H9 (cell line): ENCODE measurements around the gene POMT2. TPM values are rescaled to one million over a fixed set of nuclear protein-coding genes. Genes with fewer than 3 reads are reported as not detected.

Source experiments
- DNase-seq: peaks from one replicate; pipeline ENCODE4 v3.0.0-alpha.2; 2017
- H2AFZ ChIP-seq: one replicate; pipeline ENCODE4 v1.6.1; 2013; ENCODE audit warnings: mild to moderate bottlenecking, low read length, control low read depth, moderate library complexity
- H2AK5ac ChIP-seq: 2 replicates; pipeline ENCODE4 v1.6.1; 2013; ENCODE audit warnings: low read length, control low read depth, mixed read lengths; ENCODE audit not compliant: insufficient read length
- H2BK120ac ChIP-seq: one replicate; pipeline ENCODE4 v1.6.1; 2013; ENCODE audit warnings: low read depth, mild to moderate bottlenecking, low read length, control low read depth, inconsistent platforms; ENCODE audit not compliant: poor library complexity, severe bottlenecking
- H2BK12ac ChIP-seq: 2 replicates; pipeline ENCODE4 v1.6.1; 2013; ENCODE audit warnings: low read length, control low read depth, mixed read lengths, low read depth; ENCODE audit not compliant: insufficient read length
- H2BK15ac ChIP-seq: 2 replicates; pipeline ENCODE4 v1.6.1; 2013; ENCODE audit warnings: low read depth, low read length, control low read depth
- H2BK20ac ChIP-seq: one replicate; pipeline ENCODE4 v1.6.1; 2013; ENCODE audit warnings: low read depth, mild to moderate bottlenecking, low read length, control low read depth, inconsistent platforms; ENCODE audit not compliant: poor library complexity, severe bottlenecking
- H2BK5ac ChIP-seq: 2 replicates; pipeline ENCODE4 v1.6.1; 2013; ENCODE audit warnings: low read length, control low read depth, mixed read lengths; ENCODE audit not compliant: insufficient read length
- H3K14ac ChIP-seq: 2 replicates; pipeline ENCODE4 v1.6.1; 2013; ENCODE audit warnings: low read length, control low read depth; ENCODE audit not compliant: insufficient read depth
- H3K18ac ChIP-seq: 2 replicates; pipeline ENCODE4 v1.6.1; 2013; ENCODE audit warnings: low read depth, mild to moderate bottlenecking, mixed read lengths, low read length, control low read depth; ENCODE audit not compliant: insufficient read length
- H3K23ac ChIP-seq: 2 replicates; pipeline ENCODE4 v1.6.1; 2013; ENCODE audit warnings: low read length, control low read depth, mixed read lengths, low read depth; ENCODE audit not compliant: insufficient read length
- H3K23me2 ChIP-seq: 2 replicates; pipeline ENCODE4 v1.6.1; 2013; ENCODE audit warnings: low read depth, mild to moderate bottlenecking, mixed read lengths, low read length, control low read depth; ENCODE audit not compliant: insufficient read length, poor library complexity, severe bottlenecking
- H3K27ac ChIP-seq: 2 replicates; pipeline ENCODE4 v1.5.1; 2013; ENCODE audit warnings: low read length, control low read depth, mixed read lengths, low read depth; ENCODE audit not compliant: insufficient read length
- H3K27me3 ChIP-seq: 2 replicates; pipeline ENCODE4 v1.6.1; 2013; ENCODE audit warnings: low read length, control low read depth, inconsistent platforms; ENCODE audit not compliant: insufficient read depth
- H3K4ac ChIP-seq: 2 replicates; pipeline ENCODE4 v1.6.1; 2013; ENCODE audit warnings: low read depth, mild to moderate bottlenecking, control low read depth, inconsistent platforms, low read length, moderate library complexity
- H3K4me1 ChIP-seq: 2 replicates; pipeline ENCODE4 v1.6.1; 2013; ENCODE audit warnings: low read length, control low read depth, inconsistent platforms; ENCODE audit not compliant: insufficient read depth
- H3K4me2 ChIP-seq: 2 replicates; pipeline ENCODE4 v1.6.1; 2013; ENCODE audit warnings: low read length, control low read depth, mixed read lengths; ENCODE audit not compliant: insufficient read length, insufficient read depth
- H3K56ac ChIP-seq: 2 replicates; pipeline ENCODE4 v1.6.1; 2013; ENCODE audit warnings: low read depth, mild to moderate bottlenecking, mixed read lengths, low read length, control low read depth; ENCODE audit not compliant: insufficient read length
- H3K79me1 ChIP-seq: 2 replicates; pipeline ENCODE4 v1.6.1; 2013; ENCODE audit warnings: low read depth, mild to moderate bottlenecking, moderate library complexity, low read length, control low read depth, inconsistent platforms; ENCODE audit not compliant: insufficient read depth, poor library complexity, severe bottlenecking
- H3K79me2 ChIP-seq: 2 replicates; pipeline ENCODE4 v1.6.1; 2013; ENCODE audit warnings: low read length, control low read depth, inconsistent platforms; ENCODE audit not compliant: insufficient read depth
- H3K9ac ChIP-seq: 2 replicates; pipeline ENCODE4 v1.6.1; 2013; ENCODE audit warnings: low read length, control low read depth, mixed read lengths; ENCODE audit not compliant: insufficient read length; ENCODE audit errors: extremely low read depth
- H3K9me3 ChIP-seq: one replicate; pipeline ENCODE4 v1.6.1; 2013; ENCODE audit warnings: low read depth, low read length, inconsistent platforms; ENCODE audit not compliant: control insufficient read depth
- H3T11ph ChIP-seq: one replicate; pipeline ENCODE4 v1.6.1; 2013; ENCODE audit warnings: mild to moderate bottlenecking, low read length, control low read depth, inconsistent platforms
- H4K20me1 ChIP-seq: one replicate; pipeline ENCODE4 v1.6.1; 2013; ENCODE audit not compliant: control insufficient read depth, insufficient read length, insufficient read depth
- H4K5ac ChIP-seq: 2 replicates; pipeline ENCODE4 v1.6.1; 2013; ENCODE audit warnings: low read depth, mild to moderate bottlenecking, mixed read lengths, low read length, control low read depth; ENCODE audit not compliant: insufficient read length
- H4K8ac ChIP-seq: replicated peaks from 2 replicates; pipeline ENCODE4 v1.6.1; 2013; ENCODE audit warnings: low read length, control low read depth, mixed read lengths, low read depth; ENCODE audit not compliant: insufficient read length
- H4K91ac ChIP-seq: 2 replicates; pipeline ENCODE4 v1.6.1; 2013; ENCODE audit warnings: low read depth, mild to moderate bottlenecking, moderate library complexity, mixed read lengths, low read length, control low read depth; ENCODE audit not compliant: insufficient read length
- H3K27ac Mint-ChIP-seq, 3 experiments: 2 replicates in 2 of 3; 3 replicates in 1 of 3; pipeline ENCODE4 v1.8.0; 2020 to 2021; ENCODE audit warnings: mixed read lengths in 3 of 3, mild to moderate bottlenecking in 1 of 3, moderate library complexity in 1 of 3
- H3K27me3 Mint-ChIP-seq: 2 replicates; pipeline ENCODE4 v1.8.0; 2021; ENCODE audit warnings: low read depth, mild to moderate bottlenecking, moderate library complexity, mixed read lengths
- H3K36me3 Mint-ChIP-seq, 3 experiments: 2 replicates in 2 of 3; 3 replicates in 1 of 3; pipeline ENCODE4 v1.8.0; 2020 to 2021; ENCODE audit warnings: low read depth in 3 of 3, mixed read lengths in 3 of 3; ENCODE audit not compliant: insufficient read depth in 1 of 3
- H3K4me1 Mint-ChIP-seq, 2 experiments: 2 replicates each; pipeline ENCODE4 v1.8.0; 2020; ENCODE audit warnings: mixed read lengths in 2 of 2
- H3K4me3 Mint-ChIP-seq, 2 experiments: 2 replicates in 1 of 2; 3 replicates in 1 of 2; pipeline ENCODE4 v1.8.0; 2020 to 2021; ENCODE audit warnings: mild to moderate bottlenecking in 2 of 2, mixed read lengths in 2 of 2, moderate library complexity in 1 of 2
- H3K9me3 Mint-ChIP-seq, 2 experiments: 2 replicates in 1 of 2; 3 replicates in 1 of 2; pipeline ENCODE4 v1.8.0; 2020; ENCODE audit warnings: mild to moderate bottlenecking in 2 of 2, mixed read lengths in 2 of 2, moderate library complexity in 1 of 2
- CTCF ChIP-seq: fragments of 200-600 bp; sonication (generic); conservative IDR thresholded peaks from 3 replicates; pipeline ENCODE4 v1.8.0; 2021; ENCODE audit warnings: antibody characterized with exemption, mild to moderate bottlenecking
- WGBS: extraction: QIAGEN DNeasy Blood & Tissue Kit; methylation state at CpG from one replicate; pipeline ENCODE4 v1.1.7; 2013; ENCODE audit warnings: missing lambda C conversion rate, low lambda C conversion rate, mixed read lengths; ENCODE audit not compliant: insufficient read length; ENCODE audit errors: extremely low coverage; 5-methylcytosine and 5-hydroxymethylcytosine counted together
- total RNA-seq: library from RNA; stranded (reverse); gene quantifications from 2 replicates; pipeline ENCODE4 v1.2.1, GENCODE V29; 2021

The POMT2 gene
- total RNA-seq, 1 experiment from 2014 or later, result 25.2 TPM

- no peak overlapping the region for H3K14ac ChIP-seq
- no peak overlapping the region for H3K27ac Mint-ChIP-seq
Measured at GRCh38 chr14:77265187-77265515, 55.5 kb downstream of the POMT2 start.

More at GRCh38 chr14:77265187-77265515, 55.5 kb downstream of the POMT2 start:
- no CpG with 5 or more reads among the region's 2 CpGs for whole genome bisulfite sequencing
- Histone ChIP-seq H4K8ac (no peak overlapping the region), H2BK20ac (no peak overlapping the region), H2BK5ac (no peak overlapping the region), H3K4me2 (no peak overlapping the region), H3K4ac (no peak overlapping the region), H2BK15ac (no peak overlapping the region), H2AK5ac (no peak overlapping the region), H2BK12ac (no peak overlapping the region), H3K56ac (no peak overlapping the region), H3K79me2 (no peaks in the 10 kb centered on the region), H4K5ac (no peak overlapping the region), H3K23ac (no peak overlapping the region), H2AFZ (no peak overlapping the region), H3K9me3 (no peaks in the 10 kb centered on the region), H3K27ac (no peak overlapping the region), H3K27me3 (peaks cover 4% of the 10 kb centered on the region; the same call in 1 of the 2 replicates), H3K79me1 (no peaks in the 10 kb centered on the region), H3T11ph (no peak overlapping the region), H3K4me1 (no peaks in the 10 kb centered on the region), H4K91ac (no peak overlapping the region), H4K20me1 (no peaks in the 10 kb centered on the region), H3K23me2 (peaks cover 6% of the 10 kb centered on the region), H2BK120ac (no peak overlapping the region), H3K18ac (no peak overlapping the region), H3K9ac (no peak overlapping the region)
- H3K9me3 Mint-ChIP-seq, result peaks cover 2 to 3% of the 10 kb centered on the region in 2 experiments; a peak in 3 of 5 replicates
- TF ChIP-seq CTCF, result no peak
- H3K4me3 Mint-ChIP-seq, result no peak overlapping the region
- no peaks in the 10 kb centered on the region; a peak in 2 of 7 replicates for H3K36me3 Mint-ChIP-seq
- peaks cover 27% of the 10 kb centered on the region for H3K27me3 Mint-ChIP-seq
- no peak for DNase-seq
- H3K4me1 Mint-ChIP-seq, result peaks cover 2 to 15% of the 10 kb centered on the region in 2 experiments
